Neural progenitor cell (in vitro differentiated cells): ENCODE measurements around the gene MOV10L1.

ENCODE experiments used
- EZH2 ChIP-seq: fragments of 200-600 bp; sonication (generic); IDR thresholded peaks from 2 replicates; pipeline ENCODE4 v1.6.1; 2017; ENCODE audit warnings: antibody characterized with exemption, mild to moderate bottlenecking, moderate library complexity
- EZH2phosphoT487 ChIP-seq: fragments of 200-600 bp; sonication (generic); IDR thresholded peaks from 2 replicates; pipeline ENCODE4 v1.6.1; 2017; ENCODE audit warnings: antibody characterized with exemption
- TF ChIP-seq, protein P1 (sequence below): fragments of 200-600 bp; sonication (generic); IDR thresholded peaks from 2 replicates; pipeline ENCODE4 v1.5.1; 2017; ENCODE audit warnings: antibody characterized with exemption, mild to moderate bottlenecking

DNA sequence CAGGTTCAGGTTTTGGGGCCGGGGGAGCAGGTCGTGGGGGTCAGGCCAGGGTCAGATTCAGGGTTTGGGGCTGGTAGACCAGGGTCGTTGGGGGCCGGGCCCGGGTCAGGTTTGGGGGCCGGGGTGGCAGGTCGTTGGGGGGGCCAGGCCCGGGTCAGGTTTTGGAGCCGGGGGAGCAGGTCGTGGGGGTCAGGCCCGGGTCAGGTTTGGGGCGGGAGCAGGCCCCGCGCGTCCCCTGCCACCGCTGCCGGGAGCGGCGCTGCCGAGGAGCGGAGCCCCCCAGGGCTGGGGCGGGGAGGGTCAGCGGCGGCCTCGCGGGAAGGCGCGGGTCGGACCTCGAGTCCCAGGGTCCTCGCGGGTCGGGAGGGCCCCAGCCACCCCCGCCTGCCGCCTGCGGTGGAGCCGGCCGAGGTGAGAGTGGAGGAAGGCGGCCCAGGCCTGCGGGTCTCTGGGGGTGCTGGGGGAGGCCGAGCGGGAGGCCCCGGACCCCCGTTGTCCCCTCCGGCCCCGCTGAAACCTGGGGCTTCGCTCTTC, 96.4 kb downstream of the MOV10L1 start:
- TF ChIP-seq, protein P1, sequence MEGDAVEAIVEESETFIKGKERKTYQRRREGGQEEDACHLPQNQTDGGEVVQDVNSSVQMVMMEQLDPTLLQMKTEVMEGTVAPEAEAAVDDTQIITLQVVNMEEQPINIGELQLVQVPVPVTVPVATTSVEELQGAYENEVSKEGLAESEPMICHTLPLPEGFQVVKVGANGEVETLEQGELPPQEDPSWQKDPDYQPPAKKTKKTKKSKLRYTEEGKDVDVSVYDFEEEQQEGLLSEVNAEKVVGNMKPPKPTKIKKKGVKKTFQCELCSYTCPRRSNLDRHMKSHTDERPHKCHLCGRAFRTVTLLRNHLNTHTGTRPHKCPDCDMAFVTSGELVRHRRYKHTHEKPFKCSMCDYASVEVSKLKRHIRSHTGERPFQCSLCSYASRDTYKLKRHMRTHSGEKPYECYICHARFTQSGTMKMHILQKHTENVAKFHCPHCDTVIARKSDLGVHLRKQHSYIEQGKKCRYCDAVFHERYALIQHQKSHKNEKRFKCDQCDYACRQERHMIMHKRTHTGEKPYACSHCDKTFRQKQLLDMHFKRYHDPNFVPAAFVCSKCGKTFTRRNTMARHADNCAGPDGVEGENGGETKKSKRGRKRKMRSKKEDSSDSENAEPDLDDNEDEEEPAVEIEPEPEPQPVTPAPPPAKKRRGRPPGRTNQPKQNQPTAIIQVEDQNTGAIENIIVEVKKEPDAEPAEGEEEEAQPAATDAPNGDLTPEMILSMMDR: no peak
- no peak for TF ChIP-seq EZH2
- TF ChIP-seq EZH2phosphoT487: no peak
